Nephron (organoid): ENCODE data around the gene SPATA16.

Experiments used
- H3K27ac Mint-ChIP-seq, 3 experiments: 2 replicates each; pipeline ENCODE4 v1.8.0; 2020; ENCODE audit warnings: mixed read lengths in 3 of 3, mild to moderate bottlenecking in 2 of 3, moderate library complexity in 1 of 3
- H3K27me3 Mint-ChIP-seq: 2 replicates; pipeline ENCODE4 v1.8.0; 2021; ENCODE audit warnings: low read depth, mild to moderate bottlenecking, moderate library complexity, mixed read lengths
- H3K36me3 Mint-ChIP-seq: 2 replicates; pipeline ENCODE4 v1.8.0; 2020; ENCODE audit warnings: low read depth, mixed read lengths
- H3K4me1 Mint-ChIP-seq: 2 replicates; pipeline ENCODE4 v1.8.0; 2020; ENCODE audit warnings: mixed read lengths
- H3K4me3 Mint-ChIP-seq, 3 experiments: 2 replicates each; pipeline ENCODE4 v1.8.0; 2020; ENCODE audit warnings: mild to moderate bottlenecking in 3 of 3, mixed read lengths in 3 of 3, moderate library complexity in 2 of 3
- H3K9me3 Mint-ChIP-seq: 2 replicates; pipeline ENCODE4 v1.8.0; 2020; ENCODE audit warnings: mixed read lengths
- TF ChIP-seq, protein P1 (sequence below), 3 experiments: fragments of 200-600 bp; sonication (generic); IDR thresholded peaks; one replicate each; pipeline ENCODE4 v1.5.0; 2021; ENCODE audit warnings: antibody characterized with exemption in 3 of 3; ENCODE audit not compliant: unreplicated experiment in 3 of 3

Gene SPATA16

DNA sequence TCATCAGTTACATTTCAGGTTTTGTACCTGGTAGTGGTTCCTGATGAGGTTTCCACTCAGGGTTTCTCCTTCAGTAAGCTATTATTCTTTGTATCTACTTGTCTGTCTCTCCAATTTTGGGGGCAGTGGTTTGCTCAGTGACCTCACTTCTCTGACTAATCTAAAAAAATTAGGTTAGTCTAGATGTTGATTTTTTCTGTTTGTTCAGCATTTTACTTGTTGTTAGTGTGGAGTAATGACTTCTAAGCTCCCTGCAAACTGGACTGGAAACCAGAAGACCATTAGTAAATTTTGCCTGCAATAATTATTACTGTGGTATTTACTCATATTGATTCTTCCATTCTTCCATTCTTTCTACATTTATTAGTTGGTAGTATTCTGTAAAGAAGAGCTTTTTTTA lies 139.4 kb downstream of the SPATA16 start:
- H3K27me3 Mint-ChIP-seq = no peaks in the 10 kb centered on the region
- TF ChIP-seq, protein P1, sequence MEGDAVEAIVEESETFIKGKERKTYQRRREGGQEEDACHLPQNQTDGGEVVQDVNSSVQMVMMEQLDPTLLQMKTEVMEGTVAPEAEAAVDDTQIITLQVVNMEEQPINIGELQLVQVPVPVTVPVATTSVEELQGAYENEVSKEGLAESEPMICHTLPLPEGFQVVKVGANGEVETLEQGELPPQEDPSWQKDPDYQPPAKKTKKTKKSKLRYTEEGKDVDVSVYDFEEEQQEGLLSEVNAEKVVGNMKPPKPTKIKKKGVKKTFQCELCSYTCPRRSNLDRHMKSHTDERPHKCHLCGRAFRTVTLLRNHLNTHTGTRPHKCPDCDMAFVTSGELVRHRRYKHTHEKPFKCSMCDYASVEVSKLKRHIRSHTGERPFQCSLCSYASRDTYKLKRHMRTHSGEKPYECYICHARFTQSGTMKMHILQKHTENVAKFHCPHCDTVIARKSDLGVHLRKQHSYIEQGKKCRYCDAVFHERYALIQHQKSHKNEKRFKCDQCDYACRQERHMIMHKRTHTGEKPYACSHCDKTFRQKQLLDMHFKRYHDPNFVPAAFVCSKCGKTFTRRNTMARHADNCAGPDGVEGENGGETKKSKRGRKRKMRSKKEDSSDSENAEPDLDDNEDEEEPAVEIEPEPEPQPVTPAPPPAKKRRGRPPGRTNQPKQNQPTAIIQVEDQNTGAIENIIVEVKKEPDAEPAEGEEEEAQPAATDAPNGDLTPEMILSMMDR (IDR thresholded peaks at IDR 0.05; ENCODE audit: unreplicated experiment in 3 of 3) = no peak
- H3K4me1 Mint-ChIP-seq = no peaks in the 10 kb centered on the region
- peaks cover 7% of the 10 kb centered on the region for H3K9me3 Mint-ChIP-seq
- H3K4me3 Mint-ChIP-seq = no peak overlapping the region
- no peak overlapping the region for H3K27ac Mint-ChIP-seq
- no peaks in the 10 kb centered on the region for H3K36me3 Mint-ChIP-seq

- Mint-ChIP-seq H3K4me1 (no peaks in the 10 kb centered on the region), H3K36me3 (no peaks in the 10 kb centered on the region), H3K27me3 (no peaks in the 10 kb centered on the region), H3K4me3 (no peak overlapping the region), H3K27ac (no peak overlapping the region), H3K9me3 (peaks cover 7% of the 10 kb centered on the region)
- TF ChIP-seq, protein P1 (IDR thresholded peaks at IDR 0.05; ENCODE audit: unreplicated experiment in 3 of 3) = no peak
These were observed 140.5 kb downstream of the SPATA16 start for GRCh38 chr3:173000553-173000952.

DNA sequence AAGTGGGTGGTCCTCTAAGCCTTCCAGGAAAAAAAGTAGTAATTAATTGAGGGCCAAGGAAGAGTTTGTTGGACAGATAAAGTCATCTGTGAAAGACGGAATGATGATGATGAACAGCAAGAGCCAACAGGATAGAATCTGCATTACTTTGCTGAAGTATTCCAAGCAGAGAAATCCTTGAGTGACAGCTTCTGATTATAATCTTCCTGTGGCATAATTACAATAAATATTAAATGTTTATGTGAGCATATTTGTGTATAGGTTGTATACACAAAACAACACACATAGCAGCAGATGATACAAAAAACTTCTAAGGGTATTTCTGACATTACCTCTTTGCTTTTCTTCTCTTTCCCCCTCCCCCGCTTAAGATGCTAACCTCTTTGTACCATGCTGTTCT lies 147.6 kb downstream of the SPATA16 start:
- Mint-ChIP-seq H3K9me3 (no peaks in the 10 kb centered on the region), H3K36me3 (no peaks in the 10 kb centered on the region), H3K4me1 (no peaks in the 10 kb centered on the region), H3K27me3 (no peaks in the 10 kb centered on the region), H3K4me3 (no peak overlapping the region), H3K27ac (no peak overlapping the region)
- TF ChIP-seq, protein P1 (IDR thresholded peaks at IDR 0.05; ENCODE audit: unreplicated experiment in 3 of 3) = no peak

DNA sequence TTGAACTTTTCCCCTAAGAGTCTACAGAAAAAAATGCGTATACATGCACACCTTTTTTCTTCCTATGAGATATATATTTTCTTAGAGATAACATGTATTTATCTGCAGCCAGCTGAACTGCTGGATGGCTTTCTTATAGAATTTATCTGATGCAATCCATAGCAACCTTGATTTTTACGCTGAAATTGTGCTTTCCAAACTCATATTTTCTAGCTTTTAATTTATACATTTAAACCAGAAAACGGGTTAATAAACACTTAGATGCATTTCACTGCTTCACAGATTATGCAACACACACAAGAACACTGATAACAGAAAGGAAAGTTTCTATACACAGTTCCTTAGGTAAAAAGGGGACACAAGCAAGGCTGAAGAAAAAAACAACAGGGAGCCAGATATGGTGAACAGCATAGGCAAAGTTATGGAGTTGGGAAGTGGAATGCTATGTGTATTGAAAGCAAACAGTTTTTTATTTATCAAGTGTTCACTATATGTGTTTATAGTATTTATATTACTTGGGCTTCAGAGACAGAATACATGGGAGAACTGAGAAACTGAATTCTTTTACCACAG lies 149.5 kb downstream of the SPATA16 start:
- H3K27me3 Mint-ChIP-seq = no peaks in the 10 kb centered on the region
- H3K36me3 Mint-ChIP-seq = no peaks in the 10 kb centered on the region
- no peak overlapping the region for H3K4me3 Mint-ChIP-seq
- H3K27ac Mint-ChIP-seq = no peak overlapping the region
- no peaks in the 10 kb centered on the region for H3K9me3 Mint-ChIP-seq
- TF ChIP-seq, protein P1 (IDR thresholded peaks at IDR 0.05; ENCODE audit: unreplicated experiment in 3 of 3) = no peak
- no peaks in the 10 kb centered on the region for H3K4me1 Mint-ChIP-seq

DNA sequence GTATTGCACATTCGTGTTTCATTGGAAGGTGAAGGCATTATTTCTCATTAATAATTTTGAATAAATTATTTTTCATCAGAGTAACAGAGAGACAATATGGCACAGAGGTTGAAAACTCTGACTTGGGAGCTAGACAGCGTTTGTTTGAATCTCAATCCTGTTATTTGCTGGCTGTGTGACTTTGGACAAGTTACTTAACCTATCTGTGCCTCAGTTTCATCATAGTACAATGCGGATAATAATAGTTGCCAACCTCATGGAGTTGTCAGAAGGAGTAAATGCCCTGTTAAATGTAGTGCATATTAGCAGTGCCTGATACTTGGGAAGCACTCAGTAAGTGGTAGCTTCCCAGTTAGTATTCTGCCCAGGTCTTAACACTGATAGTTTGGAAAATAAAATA lies 151.7 kb downstream of the SPATA16 start:
- TF ChIP-seq, protein P1 (IDR thresholded peaks at IDR 0.05; ENCODE audit: unreplicated experiment in 3 of 3) = no peak
- Mint-ChIP-seq H3K4me1 (no peaks in the 10 kb centered on the region), H3K36me3 (no peaks in the 10 kb centered on the region), H3K9me3 (no peaks in the 10 kb centered on the region), H3K27ac (no peak overlapping the region), H3K27me3 (no peaks in the 10 kb centered on the region), H3K4me3 (no peak overlapping the region)

- Mint-ChIP-seq H3K9me3 (no peaks in the 10 kb centered on the region), H3K4me3 (no peak overlapping the region), H3K36me3 (no peaks in the 10 kb centered on the region), H3K27me3 (no peaks in the 10 kb centered on the region), H3K27ac (no peak overlapping the region), H3K4me1 (no peaks in the 10 kb centered on the region)
- TF ChIP-seq, protein P1 (IDR thresholded peaks at IDR 0.05; ENCODE audit: unreplicated experiment in 3 of 3) = no peak
These were observed 153.8 kb downstream of the SPATA16 start for GRCh38 chr3:172987273-172987672.
